NCI-H510A (cell line): ENCODE results near the gene CBX5.
A peak's percentile ranks its signal among the peaks of the same experiment; 100 is the strongest.
"Not testable (repeated sequence)": the region's sequence is repeated elsewhere in the genome, so short reads cannot be mapped to it uniquely, and the experiment has no call there.

Experiments
- DNase-seq: peaks from one replicate; lab custom pipeline; 2025; lab: John Stamatoyannopoulos, UW

The CBX5 gene

GRCh38 chr12:54265364-54265812 lies 14.5 kb downstream of the CBX5 start:
- no peak for DNase-seq

GRCh38 chr12:54262403-54262925 lies 17.5 kb downstream of the CBX5 start:
- no peak for DNase-seq

- no peak for DNase-seq
Observed at GRCh38 chr12:54261815-54262402, 18.0 kb downstream of the CBX5 start.

GRCh38 chr12:54259194-54260011 lies 20.5 kb downstream of the CBX5 start:
- peak; percentile 90 for DNase-seq

- no peak for DNase-seq
Observed at GRCh38 chr12:54258201-54258681, 21.7 kb downstream of the CBX5 start.

- no peak for DNase-seq
Observed at GRCh38 chr12:54257332-54257731, 22.6 kb downstream of the CBX5 start.

- DNase-seq = no peak
Observed at GRCh38 chr12:54253240-54253639, 26.7 kb downstream of the CBX5 start.

- no peak for DNase-seq
Observed at GRCh38 chr12:54251667-54252284, 28.1 kb downstream of the CBX5 start.

- DNase-seq = no peak
Observed at GRCh38 chr12:54249489-54249888, 30.4 kb downstream of the CBX5 start.

- DNase-seq = no peak
Observed at GRCh38 chr12:54246011-54246641, 33.8 kb downstream of the CBX5 start.

GRCh38 chr12:54240971-54241588 lies 38.8 kb downstream of the CBX5 start:
- DNase-seq = no peak

- no peak for DNase-seq
Observed at GRCh38 chr12:54240129-54240528, 39.8 kb downstream of the CBX5 start.

- DNase-seq = no peak
Observed at GRCh38 chr12:54239620-54240019, 40.3 kb downstream of the CBX5 start.

GRCh38 chr12:54238531-54238930 lies 41.4 kb downstream of the CBX5 start:
- DNase-seq = no peak

- no peak for DNase-seq
Observed at GRCh38 chr12:54232790-54233189, 47.1 kb downstream of the CBX5 start.

GRCh38 chr12:54231269-54231668 lies 48.7 kb downstream of the CBX5 start:
- not testable (repeated sequence) for DNase-seq

- DNase-seq = no peak
Observed at GRCh38 chr12:54230555-54230954, 49.4 kb downstream of the CBX5 start.

GRCh38 chr12:54229624-54230212 lies 50.2 kb downstream of the CBX5 start:
- DNase-seq = no peak

GRCh38 chr12:54228471-54228870 lies 51.5 kb downstream of the CBX5 start:
- no peak for DNase-seq

- not testable (repeated sequence) for DNase-seq
Observed at GRCh38 chr12:54227927-54228326, 52.0 kb downstream of the CBX5 start.

- no peak for DNase-seq
Observed at GRCh38 chr12:54227376-54227775, 52.5 kb downstream of the CBX5 start.
